A673 (cell line): ENCODE measurements around the gene FKBP8. TPM values are rescaled to one million over a fixed set of nuclear protein-coding genes. Genes with fewer than 3 reads are reported as not detected.

ENCODE experiments used
- BruUV-seq: library from RNA; stranded (reverse); fragments of 400-500 nt; replicated peaks from 2 replicates; lab custom pipeline; 2021; lab: Mats Ljungman, UMichigan
- CTCF ChIA-PET: fragments of 300-600 bp; sonication (Branson Sonifier 250); formaldehyde crosslinking; loops from one replicate; lab custom pipeline; 2022; ENCODE audit warnings: antibody characterized with exemption; lab: Charles Lee
- POLR2A ChIA-PET: fragments of 300-600 bp; sonication (Branson Sonifier 250); formaldehyde crosslinking; loops from one replicate; lab custom pipeline; 2022; ENCODE audit warnings: antibody characterized with exemption; ENCODE audit not compliant: low non-redundant PET; lab: Charles Lee
- DNase-seq: peaks from one replicate; pipeline ENCODE4 v3.0.0-alpha.2; 2015; ENCODE audit warnings: low spot score
- H3K27ac ChIP-seq: fragments of 200-600 bp; sonication (generic); 2 replicates; pipeline ENCODE4 v1.5.1; 2016; ENCODE audit warnings: mixed run types, low read depth, mild to moderate bottlenecking, mixed read lengths, antibody characterized with exemption, low read length; ENCODE audit not compliant: poor library complexity, severe bottlenecking
- H3K27me3 ChIP-seq: fragments of 200-600 bp; sonication (generic); replicated peaks from 2 replicates; pipeline ENCODE4 v1.6.1; 2017; ENCODE audit warnings: mixed run types, low read depth, mild to moderate bottlenecking, mixed read lengths, antibody characterized with exemption, low read length; ENCODE audit not compliant: insufficient read depth, poor library complexity
- H3K36me3 ChIP-seq: fragments of 200-600 bp; sonication (generic); 2 replicates; pipeline ENCODE4 v1.6.1; 2016; ENCODE audit warnings: mixed run types, mild to moderate bottlenecking, mixed read lengths, antibody characterized with exemption, low read length; ENCODE audit not compliant: insufficient read depth, poor library complexity, severe bottlenecking
- H3K4me1 ChIP-seq: fragments of 200-600 bp; sonication (generic); 2 replicates; pipeline ENCODE4 v1.6.1; 2017; ENCODE audit warnings: mixed run types, mild to moderate bottlenecking, mixed read lengths, antibody characterized with exemption, low read length; ENCODE audit not compliant: insufficient read depth, poor library complexity, severe bottlenecking
- H3K4me3 ChIP-seq: fragments of 200-600 bp; sonication (generic); 2 replicates; pipeline ENCODE4 v1.5.1; 2016; ENCODE audit warnings: low read depth, mixed run types, mild to moderate bottlenecking, mixed read lengths, low read length; ENCODE audit not compliant: poor library complexity, severe bottlenecking
- H3K9me3 ChIP-seq: fragments of 200-600 bp; sonication (generic); 2 replicates; pipeline ENCODE4 v1.6.1; 2016; ENCODE audit warnings: mixed run types, low read depth, mild to moderate bottlenecking, mixed read lengths, antibody characterized with exemption, low read length; ENCODE audit not compliant: poor library complexity, severe bottlenecking
- CTCF ChIP-seq: fragments of 300-800, 200-600 bp; sonication (generic); conservative IDR thresholded peaks from 2 replicates; pipeline ENCODE4 v1.5.1; 2017; ENCODE audit warnings: low read depth, mild to moderate bottlenecking, antibody characterized with exemption, low read length, moderate library complexity, mixed read lengths
- EZH2 ChIP-seq: fragments of 200-600 bp; sonication (generic); IDR thresholded peaks from 2 replicates; pipeline ENCODE4 v1.6.1; 2017; ENCODE audit warnings: borderline replicate concordance, low read depth, mild to moderate bottlenecking, mixed read lengths, antibody characterized with exemption, low read length; ENCODE audit not compliant: poor library complexity, severe bottlenecking
- intact Hi-C: fragments of 100-400 bp; cut with micrococcal nuclease; formaldehyde crosslinking; loops from one replicate; pipeline ENCODE4 v1.10.0; 2022; ENCODE audit not compliant: unreplicated experiment
- total RNA-seq: library from RNA; stranded (reverse); gene quantifications from 2 replicates; pipeline ENCODE4 v1.2.3, GENCODE V29; 2021

Gene FKBP8
- total RNA-seq, 1 experiment from 2014 or later, result 210 TPM

DNA sequence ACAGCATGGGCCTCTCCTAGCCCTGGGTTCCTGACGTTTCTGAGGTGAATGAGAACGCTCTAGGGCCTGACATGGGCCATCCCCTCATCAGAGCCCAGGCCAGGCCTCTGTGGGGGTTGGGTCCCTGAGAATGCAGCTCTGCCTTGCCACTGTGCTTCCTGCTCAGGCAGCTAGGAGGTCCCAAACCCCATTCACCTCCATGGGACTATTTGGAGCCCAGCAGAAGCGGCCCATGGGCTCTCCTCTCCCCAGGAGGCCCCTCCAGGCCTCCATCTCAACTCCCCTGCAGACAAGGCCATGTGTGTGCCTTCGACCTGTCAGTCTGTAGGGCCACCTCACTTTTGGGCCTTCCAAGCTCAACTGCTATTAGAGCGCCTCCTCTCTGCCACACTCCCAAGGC lies 58.4 kb downstream of the FKBP8 start:
- no TSS peak for BruUV-seq
- no peak overlapping the region for H3K4me3 ChIP-seq
- TF ChIP-seq EZH2, result no peak
- no peak for TF ChIP-seq CTCF
- ChIA-PET CTCF (no interaction called here), POLR2A (no interaction called here)
- peaks cover 15% of the 10 kb centered on the region for H3K4me1 ChIP-seq
- intact Hi-C loops, result no loop called here
- DNase-seq, result no peak
- H3K27me3 ChIP-seq, result no peaks in the 10 kb centered on the region
- H3K27ac ChIP-seq, result peak overlapping the region; percentile 10
- H3K9me3 ChIP-seq, result no peaks in the 10 kb centered on the region
- no peaks in the 10 kb centered on the region for H3K36me3 ChIP-seq

DNA sequence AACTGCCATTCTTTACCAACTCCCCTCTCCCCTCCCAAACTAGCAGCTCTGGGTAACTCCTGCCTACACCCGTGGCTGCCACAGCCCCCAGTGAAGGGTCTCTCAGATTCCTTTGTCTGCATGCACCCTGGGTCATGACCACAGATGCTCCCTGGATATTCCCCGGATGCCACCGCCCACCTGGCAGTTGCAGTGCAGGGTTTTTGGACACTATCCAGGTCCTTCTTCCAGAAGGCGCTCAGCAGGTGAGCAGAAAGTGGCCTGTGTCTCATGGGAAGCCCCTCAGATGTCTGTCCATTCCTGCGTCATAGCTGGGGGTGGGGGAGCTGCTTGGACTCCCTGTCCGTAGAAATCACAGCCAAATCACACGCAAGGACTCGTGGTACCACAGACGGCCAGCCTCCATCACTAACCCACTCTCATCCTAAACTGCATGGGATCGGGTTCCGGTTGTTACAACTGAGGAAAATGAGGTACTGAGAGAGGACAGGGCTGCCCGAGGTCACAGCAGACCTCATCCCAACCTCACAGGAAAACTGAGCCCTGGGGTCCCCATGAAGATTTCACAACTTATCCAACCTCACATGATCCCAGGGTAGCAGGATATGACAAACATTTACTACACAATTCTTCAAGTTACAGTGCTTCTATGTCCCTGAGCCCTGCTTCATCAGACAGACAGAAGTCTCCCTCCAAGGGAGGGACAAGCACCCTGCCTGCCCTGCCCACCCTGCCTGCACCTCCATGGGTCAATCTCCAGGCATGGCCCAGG lies 60.1 kb downstream of the FKBP8 start:
- no peaks in the 10 kb centered on the region for H3K27me3 ChIP-seq
- intact Hi-C loops, result no loop called here
- no peak for DNase-seq
- H3K4me1 ChIP-seq, result peaks cover 32% of the 10 kb centered on the region
- ChIA-PET CTCF (no interaction called here), POLR2A (no interaction called here)
- no peaks in the 10 kb centered on the region for H3K36me3 ChIP-seq
- no peak overlapping the region for H3K4me3 ChIP-seq
- no peaks in the 10 kb centered on the region for H3K9me3 ChIP-seq
- H3K27ac ChIP-seq, result peak overlapping the region; percentile 16
- BruUV-seq, result no TSS peak
- no peak for TF ChIP-seq EZH2
- TF ChIP-seq CTCF, result no peak

Other genes starting within 250 kb of the FKBP8 start
- gene LSM4, start 220.5 kb downstream of the FKBP8 start, total RNA-seq, result 252 and 262 TPM in 2 replicates
- 15.8 and 23.0 TPM in 2 replicates for gene PGPEP1, start 203.0 kb downstream of the FKBP8 start, total RNA-seq
- gene GDF15, start 157.4 kb downstream of the FKBP8 start, total RNA-seq, result 4.0 and 4.7 TPM in 2 replicates
- gene LRRC25, start 146.0 kb downstream of the FKBP8 start, total RNA-seq, result not detected in 2 replicates
- 242 and 248 TPM in 2 replicates for gene SSBP4, start 124.2 kb downstream of the FKBP8 start, total RNA-seq
- gene ISYNA1, start 105.4 kb downstream of the FKBP8 start, total RNA-seq, result 153 and 223 TPM in 2 replicates
- gene ELL, start 21.5 kb downstream of the FKBP8 start, total RNA-seq, result 15.8 and 16.4 TPM in 2 replicates
- 111 and 114 TPM in 2 replicates for gene KXD1, start 14.3 kb upstream of the FKBP8 start, total RNA-seq
- gene UBA52, start 28.3 kb upstream of the FKBP8 start, total RNA-seq, result 1,270 and 1,348 TPM in 2 replicates
- gene REX1BD, start 45.2 kb upstream of the FKBP8 start, total RNA-seq, result 61.4 and 74.9 TPM in 2 replicates
- 192 and 305 TPM in 2 replicates for gene CRLF1, start 63.2 kb upstream of the FKBP8 start, total RNA-seq
- 9.3 and 18.0 TPM in 2 replicates for gene TMEM59L, start 69.3 kb upstream of the FKBP8 start, total RNA-seq
- gene KLHL26, start 93.5 kb upstream of the FKBP8 start, total RNA-seq, result 16.3 and 16.8 TPM in 2 replicates
- 18.1 and 20.3 TPM in 2 replicates for gene CRTC1, start 140.1 kb upstream of the FKBP8 start, total RNA-seq
- gene COMP, start 247.7 kb upstream of the FKBP8 start, total RNA-seq, result not detected in 2 replicates